Activated B cell treated with CpG ODN at 0.5 μM for 24 hours (primary cell): ENCODE results near the gene IL22. TPM values are rescaled to one million over a fixed set of nuclear protein-coding genes. Genes with fewer than 3 reads are reported as not detected.

Experiments used
- ATAC-seq: fragments of 200-7000 bp; cut with Tn5 transposase; one replicate; pipeline ENCODE4 v1.10.0; 2021; ENCODE audit warnings: low read depth, mild to moderate bottlenecking, moderate library complexity
- CTCF ChIA-PET: fragments of 350-600 bp; sonication (Branson Sonifier 250); formaldehyde crosslinking; loops from one replicate; lab custom pipeline; 2021; ENCODE audit warnings: antibody characterized with exemption; lab: Charles Lee
- POLR2A ChIA-PET: fragments of 350-600 bp; sonication (Branson Sonifier 250); formaldehyde crosslinking; loops from one replicate; lab custom pipeline; 2021; ENCODE audit warnings: antibody characterized with exemption; lab: Charles Lee
- DNase-seq: peaks from one replicate; pipeline ENCODE4 v3.0.0; 2022
- H3K27ac Mint-ChIP-seq: one replicate; pipeline ENCODE4 v1.8.0; 2020; ENCODE audit warnings: mixed read lengths
- H3K27me3 Mint-ChIP-seq: one replicate; pipeline ENCODE4 v1.8.0; 2021; ENCODE audit warnings: mixed read lengths
- H3K36me3 Mint-ChIP-seq: one replicate; pipeline ENCODE4 v1.8.0; 2021; ENCODE audit warnings: low read depth, mixed read lengths
- H3K4me1 Mint-ChIP-seq: one replicate; pipeline ENCODE4 v1.8.0; 2021; ENCODE audit warnings: mixed read lengths
- H3K4me3 Mint-ChIP-seq: one replicate; pipeline ENCODE4 v1.8.0; 2020; ENCODE audit warnings: mild to moderate bottlenecking, mixed read lengths
- H3K9me3 Mint-ChIP-seq: one replicate; pipeline ENCODE4 v1.8.0; 2020; ENCODE audit warnings: mixed read lengths
- intact Hi-C: fragments of 100-400 bp; cut with micrococcal nuclease; formaldehyde crosslinking; loops from one replicate; pipeline ENCODE4 v1.15.1; 2024
- total RNA-seq: library from RNA; stranded (reverse); gene quantifications from 2 replicates; pipeline ENCODE4 v1.2.3, GENCODE V29; 2022
- TF ChIP-seq, protein P1 (sequence below): fragments of 200-600 bp; IDR thresholded peaks from one replicate; pipeline ENCODE4 v1.8.0; 2022; ENCODE audit warnings: antibody characterized with exemption, mild to moderate bottlenecking

The IL22 gene
- total RNA-seq, 1 donor from 2014 or later: not detected

GRCh38 chr12:68259318-68259940, 6.0 kb upstream of the IL22 start:
- Mint-ChIP-seq H3K27me3 (peaks cover 16% of the 10 kb centered on the region), H3K27ac (no peak overlapping the region), H3K4me1 (no peaks in the 10 kb centered on the region), H3K4me3 (no peak overlapping the region), H3K9me3 (no peaks in the 10 kb centered on the region), H3K36me3 (no peaks in the 10 kb centered on the region)
- DNase-seq (no peak), ATAC-seq (no peak)
- TF ChIP-seq, protein P1, sequence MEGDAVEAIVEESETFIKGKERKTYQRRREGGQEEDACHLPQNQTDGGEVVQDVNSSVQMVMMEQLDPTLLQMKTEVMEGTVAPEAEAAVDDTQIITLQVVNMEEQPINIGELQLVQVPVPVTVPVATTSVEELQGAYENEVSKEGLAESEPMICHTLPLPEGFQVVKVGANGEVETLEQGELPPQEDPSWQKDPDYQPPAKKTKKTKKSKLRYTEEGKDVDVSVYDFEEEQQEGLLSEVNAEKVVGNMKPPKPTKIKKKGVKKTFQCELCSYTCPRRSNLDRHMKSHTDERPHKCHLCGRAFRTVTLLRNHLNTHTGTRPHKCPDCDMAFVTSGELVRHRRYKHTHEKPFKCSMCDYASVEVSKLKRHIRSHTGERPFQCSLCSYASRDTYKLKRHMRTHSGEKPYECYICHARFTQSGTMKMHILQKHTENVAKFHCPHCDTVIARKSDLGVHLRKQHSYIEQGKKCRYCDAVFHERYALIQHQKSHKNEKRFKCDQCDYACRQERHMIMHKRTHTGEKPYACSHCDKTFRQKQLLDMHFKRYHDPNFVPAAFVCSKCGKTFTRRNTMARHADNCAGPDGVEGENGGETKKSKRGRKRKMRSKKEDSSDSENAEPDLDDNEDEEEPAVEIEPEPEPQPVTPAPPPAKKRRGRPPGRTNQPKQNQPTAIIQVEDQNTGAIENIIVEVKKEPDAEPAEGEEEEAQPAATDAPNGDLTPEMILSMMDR: no peak
- intact Hi-C loops: no loop called here
- CTCF ChIA-PET: no interaction called here
- POLR2A ChIA-PET: no interaction called here

DNA sequence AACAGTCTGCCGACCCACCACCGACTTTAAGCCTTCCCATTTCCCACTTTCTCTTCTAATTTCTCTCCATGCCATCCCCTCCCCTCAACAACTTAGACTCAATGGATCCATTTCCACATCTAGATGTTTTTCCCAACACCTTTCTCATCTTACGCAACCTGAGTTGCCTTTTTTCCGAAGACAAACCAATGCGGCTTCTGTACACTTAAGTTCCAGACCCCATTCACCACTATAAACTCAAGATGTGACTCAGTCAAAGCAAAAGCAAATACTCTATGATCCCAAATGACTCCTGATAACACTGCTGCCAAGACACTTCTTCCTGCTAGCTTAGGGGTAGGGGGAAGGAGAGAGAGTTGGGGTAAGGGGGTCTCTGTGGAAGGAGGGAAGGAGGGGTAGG, 1.3 kb downstream of the IL22 start:
- Mint-ChIP-seq H3K27me3 (peaks cover 7% of the 10 kb centered on the region), H3K27ac (no peak overlapping the region), H3K9me3 (no peaks in the 10 kb centered on the region), H3K36me3 (no peaks in the 10 kb centered on the region), H3K4me3 (no peak overlapping the region), H3K4me1 (no peaks in the 10 kb centered on the region)
- intact Hi-C loops: no loop called here
- ATAC-seq (no peak), DNase-seq (no peak)
- CTCF ChIA-PET: no interaction called here
- POLR2A ChIA-PET: no interaction called here
- TF ChIP-seq, protein P1: no peak

GRCh38 chr12:68250454-68250853, 3.0 kb downstream of the IL22 start:
- ATAC-seq (no peak), DNase-seq (no peak)
- no peaks in the 10 kb centered on the region for H3K36me3 Mint-ChIP-seq
- intact Hi-C loops: no loop called here
- TF ChIP-seq, protein P1: no peak
- H3K9me3 Mint-ChIP-seq: no peaks in the 10 kb centered on the region
- ChIA-PET POLR2A (interaction anchor here (0.6 kb wide), 1 partner anchor 1948 kb away, joined by 4 read pairs; the partner anchor contains the start of gene HELB), CTCF (no interaction called here)
- H3K27me3 Mint-ChIP-seq: peaks cover 7% of the 10 kb centered on the region
- H3K4me3 Mint-ChIP-seq: no peak overlapping the region
- H3K27ac Mint-ChIP-seq: no peak overlapping the region
- no peaks in the 10 kb centered on the region for H3K4me1 Mint-ChIP-seq

DNA sequence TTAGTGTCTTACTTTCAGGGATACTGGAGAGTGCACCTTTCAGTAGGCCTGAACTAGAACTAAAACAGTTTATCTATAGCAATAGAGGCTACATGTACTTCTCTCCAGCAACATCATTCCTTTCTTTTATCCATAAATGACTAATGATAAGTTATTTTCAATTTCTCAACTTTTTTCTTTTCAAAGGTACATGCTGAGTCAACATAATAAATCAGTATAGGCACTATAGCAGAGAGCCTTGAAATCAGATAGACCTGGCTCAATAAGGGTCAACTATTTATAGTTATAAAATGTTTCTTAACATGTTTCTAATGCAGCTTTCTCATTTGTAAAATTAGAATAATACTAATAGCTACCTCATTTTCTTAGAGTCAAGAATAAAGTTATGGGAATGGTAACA, 5.6 kb downstream of the IL22 start:
- no peaks in the 10 kb centered on the region for H3K36me3 Mint-ChIP-seq
- ATAC-seq: no peak
- peaks cover 6% of the 10 kb centered on the region for H3K27me3 Mint-ChIP-seq
- intact Hi-C loops: no loop called here
- DNase-seq: no peak
- TF ChIP-seq, protein P1: no peak
- CTCF ChIA-PET: no interaction called here
- no peaks in the 10 kb centered on the region for H3K4me1 Mint-ChIP-seq
- POLR2A ChIA-PET: no interaction called here
- no peak overlapping the region for H3K4me3 Mint-ChIP-seq
- H3K9me3 Mint-ChIP-seq: no peaks in the 10 kb centered on the region
- H3K27ac Mint-ChIP-seq: no peak overlapping the region

GRCh38 chr12:68246350-68246749, 7.1 kb downstream of the IL22 start:
- Mint-ChIP-seq H3K4me3 (no peak overlapping the region), H3K4me1 (no peaks in the 10 kb centered on the region), H3K27me3 (peaks cover 2% of the 10 kb centered on the region), H3K36me3 (no peaks in the 10 kb centered on the region), H3K27ac (no peak overlapping the region), H3K9me3 (no peaks in the 10 kb centered on the region)
- intact Hi-C loops: no loop called here
- DNase-seq (no peak), ATAC-seq (no peak)
- ChIA-PET POLR2A (no interaction called here), CTCF (no interaction called here)
- TF ChIP-seq, protein P1: no peak
